Measurements from ENCODE around the gene IDH1. TPM values are rescaled to one million over a fixed set of nuclear protein-coding genes. Genes with fewer than 3 reads are reported as not detected.
A peak's percentile ranks its signal among the peaks of the same experiment; 100 is the strongest.

IDH1 gene
- total and polyA plus RNA-seq, 10 of the 15 experiments (the other 5 are each of a cell fraction or from before 2014, with no cell fraction given), result 39.0 to 114 (median 55.0) TPM

GRCh38 chr2:208265801-208266552 lies 11.1 kb upstream of the IDH1 start, which contains the start of gene PIKFYVE (continued):
- peak; percentile 50; the same call in 1 of the 2 replicates for TF ChIP-seq ATF7 (IDR thresholded peaks at IDR 0.05; ENCODE audit: low read depth)
- TF ChIP-seq TARDBP (IDR thresholded peaks at IDR 0.05; ENCODE audit: borderline replicate concordance), result no peak
- TF ChIP-seq NKRF (conservative IDR thresholded peaks at IDR 0.05), result peak; percentile 71
- TF ChIP-seq MAX (IDR thresholded peaks at IDR 0.05; ENCODE audit: low read depth, low read length), result peak; percentile 55; the same call in 1 of the 2 replicates
- TF ChIP-seq ASH2L (IDR thresholded peaks at IDR 0.05; ENCODE audit: borderline replicate concordance, low read depth), result no peak
- peak; percentile 92 for TF ChIP-seq CREB1 (IDR thresholded peaks at IDR 0.05; ENCODE audit: low read depth)
- no peak for TF ChIP-seq ATF3 (IDR thresholded peaks at IDR 0.05; ENCODE audit: borderline replicate concordance, extremely low read depth, low read depth, low read length)
- TF ChIP-seq MEF2B (IDR thresholded peaks at IDR 0.05; ENCODE audit: partially characterized antibody, poor library complexity, severe bottlenecking), result peak; percentile 61
- peak; percentile 42; the same call in 1 of the 2 replicates for TF ChIP-seq MXI1 (IDR thresholded peaks at IDR 0.05; ENCODE audit: low read depth, low read length)
- no peak for TF ChIP-seq HDAC2 (IDR thresholded peaks at IDR 0.05)
- peak; percentile 72 for TF ChIP-seq NR2C1 (IDR thresholded peaks at IDR 0.05)
- TF ChIP-seq ETV6 (conservative IDR thresholded peaks at IDR 0.05 in 1 of 2, IDR thresholded peaks at IDR 0.05 in 1 of 2; ENCODE audit: borderline replicate concordance in 1 of 2, low read depth in 1 of 2), result peak in 1 of 2 experiments; percentile 81; a peak in 2 of 4 replicates
- no peak for TF ChIP-seq KDM1A (IDR thresholded peaks at IDR 0.05; ENCODE audit: borderline replicate concordance)
- TF ChIP-seq POLR2A (IDR thresholded peaks at IDR 0.05; ENCODE audit: low read depth, low read length), result peak; percentile 91
- no peak for TF ChIP-seq HDAC6 (IDR thresholded peaks at IDR 0.05; ENCODE audit: unreplicated experiment)
- no peak for TF ChIP-seq CHD2 (IDR thresholded peaks at IDR 0.05; ENCODE audit: borderline replicate concordance, low read depth, low read length)
- TF ChIP-seq CUX1 (IDR thresholded peaks at IDR 0.05; ENCODE audit: insufficient replicate concordance, low read depth, low read length), result peak; percentile 87
- no peak for TF ChIP-seq YBX1 (IDR thresholded peaks at IDR 0.05)
- TF ChIP-seq RELB (IDR thresholded peaks at IDR 0.05; ENCODE audit: low read depth), result peak; percentile 98
- 0 out of 2 replicates have a peak, but pooled peaks have one; percentile 9 for TF ChIP-seq IRF4 (IDR thresholded peaks at IDR 0.05; ENCODE audit: low read depth, low read length)
- TF ChIP-seq ZNF384 (IDR thresholded peaks at IDR 0.05; ENCODE audit: borderline replicate concordance, low read depth, low read length), result no peak
